Left cardiac atrium (tissue), 2 donors: ENCODE measurements around the gene CD53. TPM values are rescaled to one million over a fixed set of nuclear protein-coding genes. Genes with fewer than 3 reads are reported as not detected.

Experiments used
- total RNA-seq, 2 donors: library from RNA; stranded (reverse); fragmentation: NEBNext Ultra II Directional; extraction: Animal tissue kit (Norgen Biotek cat#: 25700); gene quantifications; one replicate each; pipeline ENCODE4 v1.2.1, GENCODE V29; 2021
- donor health status: DM: no; HTN: yes; CAD: no; lungs with severe emphysema.
- donor health status: DM: yes; HTN: yes; CAD: no.

Gene CD53
- total RNA-seq, 2 donors from 2014 or later: 19.8 to 37.8 TPM

Other genes starting within 250 kb of the CD53 start
- gene KCNA3, start 198.2 kb upstream of the CD53 start, total RNA-seq: 1 to 10 TPM; 2.0 to 2.7 TPM
- gene LRIF1, start 90.8 kb downstream of the CD53 start, total RNA-seq: 10 to 100 TPM; 14.3 to 15.4 TPM